Upper lobe of left lung (tissue), 6 donors: Measurements from ENCODE around the gene MAP4K2. TPM values are rescaled to one million over a fixed set of nuclear protein-coding genes. Genes with fewer than 3 reads are reported as not detected.
A peak's percentile ranks its signal among the peaks of the same experiment; 100 is the strongest.

Experiments
- ATAC-seq, 2 donors: fragments of 200-7000 bp; cut with Tn5 transposase; one replicate each; pipeline ENCODE4 v1.9.1; 2022; ENCODE audit warnings: mild to moderate bottlenecking in 2 of 2, moderate library complexity in 2 of 2; ENCODE audit not compliant: low FRiP score in 2 of 2
- DNase-seq, 2 donors: peaks; one replicate each; pipeline ENCODE4 v3.0.0-alpha.2; 2019 to 2020
- H3K27ac ChIP-seq, 4 donors: fragments of 200-600 bp; sonication (generic); one replicate each; pipeline ENCODE4 v1.5.1; 2016 to 2019
- H3K27me3 ChIP-seq, 4 donors: fragments of 200-600 bp; sonication (generic); one replicate each; pipeline ENCODE4 v1.5.1; 2017 to 2019
- H3K36me3 ChIP-seq, 4 donors: fragments of 200-600 bp; sonication (generic); one replicate each; pipeline ENCODE4 v1.5.1; 2016 to 2019
- H3K4me1 ChIP-seq, 4 donors: fragments of 200-600 bp; sonication (generic); one replicate each; pipeline ENCODE4 v1.5.1; 2018 to 2019
- H3K4me3 ChIP-seq, 4 donors: fragments of 200-600 bp; sonication (generic); one replicate each; pipeline ENCODE4 v1.5.1; 2017 to 2019; ENCODE audit warnings: mild to moderate bottlenecking in 2 of 4, moderate library complexity in 1 of 4
- H3K9me3 ChIP-seq, 4 donors: fragments of 200-600 bp; sonication (generic); one replicate each; pipeline ENCODE4 v1.5.1; 2018 to 2019
- EP300 ChIP-seq, 4 donors: sonication (generic); formaldehyde crosslinking; IDR thresholded peaks; one replicate each; pipeline ENCODE4 v1.5.1; 2017; ENCODE audit warnings: antibody characterized with exemption in 4 of 4, control low read depth in 2 of 4
- POLR2A ChIP-seq, 4 donors: fragments of 450-650 bp; IDR thresholded peaks; one replicate each; pipeline ENCODE4 v1.5.1; 2016 to 2017; ENCODE audit warnings: antibody characterized with exemption in 4 of 4, mild to moderate bottlenecking in 2 of 4
- POLR2AphosphoS5 ChIP-seq, 2 donors: sonication (generic); formaldehyde crosslinking; IDR thresholded peaks; one replicate each; pipeline ENCODE4 v1.5.1; 2017; ENCODE audit warnings: antibody characterized with exemption in 2 of 2
- WGBS, 2 donors: methylation state at CpG; one replicate each; pipeline ENCODE4 v1.1.5; 2017 to 2018; 5-methylcytosine and 5-hydroxymethylcytosine counted together
- total RNA-seq, 6 donors: library from RNA; depleted of rRNA in 4 of 6; stranded (reverse); fragments of >200 nt in 4 of 6; gene quantifications; one replicate each; pipeline versions ENCODE4 v1.1.0 to v1.2.1, GENCODE V29; 2016 to 2021
- TF ChIP-seq, protein P1 (sequence below), 6 experiments: fragments of 450-650 bp in 4 of 6; fragments of 200-600 bp in 2 of 6; sonication (generic) in 2 of 6; IDR thresholded peaks; one replicate each; pipeline ENCODE4 v1.5.1; 2016 to 2019; ENCODE audit warnings: antibody characterized with exemption in 6 of 6
- donor health status: DM: no; HTN: no; CAD: no; lungs with moderate emphysema.
- donor health status: DM: no; HTN: yes; CAD: no; lungs with severe emphysema.

The MAP4K2 gene
- total RNA-seq, 6 donors from 2014 or later, result 19.0 to 84.7 (median 29.2) TPM

DNA sequence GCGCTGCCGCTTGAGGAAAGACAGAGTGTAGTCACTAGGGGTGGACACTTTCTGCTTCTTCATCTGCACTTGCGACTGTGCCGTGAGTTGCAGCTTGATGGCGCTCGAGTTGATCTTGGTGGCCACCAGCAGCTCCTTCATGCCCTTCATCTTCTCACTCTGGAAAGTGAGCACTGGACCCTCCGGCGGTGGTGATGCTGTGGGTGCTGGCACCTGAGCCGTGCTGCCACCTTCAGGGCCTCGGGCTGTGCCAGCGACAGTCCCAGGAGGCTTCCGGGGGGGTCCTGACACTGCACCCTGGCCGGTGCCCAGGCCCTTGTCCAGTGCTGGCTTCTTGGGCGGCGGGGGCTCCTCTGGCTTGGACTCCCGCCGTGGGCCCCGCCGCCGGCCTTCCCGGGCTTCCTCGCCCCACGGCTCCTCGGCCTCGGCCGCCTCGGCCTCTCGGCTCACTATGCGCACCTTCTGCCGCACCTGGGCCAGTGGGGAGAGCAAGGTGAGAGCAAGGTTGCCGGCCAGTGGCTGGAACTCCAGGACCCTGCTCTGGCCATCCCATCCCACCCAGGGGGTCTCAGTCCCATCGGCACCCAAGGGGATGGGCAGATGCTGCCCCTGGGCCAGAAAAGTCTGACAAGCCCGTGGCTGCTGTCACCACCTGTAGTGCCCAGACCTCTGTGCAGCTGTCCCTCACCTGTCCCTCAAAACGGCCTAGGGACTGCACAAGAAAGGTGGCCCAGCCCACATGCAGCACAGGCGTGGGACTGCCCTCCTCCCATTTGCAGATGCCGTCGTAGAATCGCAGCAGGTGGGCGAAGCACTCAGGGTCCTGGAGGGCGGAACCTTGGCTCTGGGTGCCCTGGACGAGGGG lies 1.6 kb upstream of the MAP4K2 start:
- Histone ChIP-seq H3K4me3 (peak overlapping the region in 1 of 4 donors; percentile 89), H3K27me3 (no peaks in the 10 kb centered on the region), H3K4me1 (peaks cover 37 to 53% (median 48%) of the 10 kb centered on the region in 4 donors), H3K27ac (peak overlapping the region; percentile 82 to 92 (median 87)), H3K36me3 (peaks cover 0 to 40% (median 9%) of the 10 kb centered on the region in 4 donors), H3K9me3 (no peaks in the 10 kb centered on the region)
- DNase-seq (peak in 1 of 2 donors; percentile 76), ATAC-seq (no peak)
- WGBS, 2 donors, result 90 to 93% methylated on average over 25 to 36 of the region's 41 CpGs
- no peak for TF ChIP-seq POLR2A (IDR thresholded peaks at IDR 0.05)
- TF ChIP-seq EP300 (IDR thresholded peaks at IDR 0.05), result no peak
- TF ChIP-seq, protein P1, sequence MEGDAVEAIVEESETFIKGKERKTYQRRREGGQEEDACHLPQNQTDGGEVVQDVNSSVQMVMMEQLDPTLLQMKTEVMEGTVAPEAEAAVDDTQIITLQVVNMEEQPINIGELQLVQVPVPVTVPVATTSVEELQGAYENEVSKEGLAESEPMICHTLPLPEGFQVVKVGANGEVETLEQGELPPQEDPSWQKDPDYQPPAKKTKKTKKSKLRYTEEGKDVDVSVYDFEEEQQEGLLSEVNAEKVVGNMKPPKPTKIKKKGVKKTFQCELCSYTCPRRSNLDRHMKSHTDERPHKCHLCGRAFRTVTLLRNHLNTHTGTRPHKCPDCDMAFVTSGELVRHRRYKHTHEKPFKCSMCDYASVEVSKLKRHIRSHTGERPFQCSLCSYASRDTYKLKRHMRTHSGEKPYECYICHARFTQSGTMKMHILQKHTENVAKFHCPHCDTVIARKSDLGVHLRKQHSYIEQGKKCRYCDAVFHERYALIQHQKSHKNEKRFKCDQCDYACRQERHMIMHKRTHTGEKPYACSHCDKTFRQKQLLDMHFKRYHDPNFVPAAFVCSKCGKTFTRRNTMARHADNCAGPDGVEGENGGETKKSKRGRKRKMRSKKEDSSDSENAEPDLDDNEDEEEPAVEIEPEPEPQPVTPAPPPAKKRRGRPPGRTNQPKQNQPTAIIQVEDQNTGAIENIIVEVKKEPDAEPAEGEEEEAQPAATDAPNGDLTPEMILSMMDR (IDR thresholded peaks at IDR 0.05), result no peak
- TF ChIP-seq POLR2AphosphoS5 (IDR thresholded peaks at IDR 0.05), result no peak

DNA sequence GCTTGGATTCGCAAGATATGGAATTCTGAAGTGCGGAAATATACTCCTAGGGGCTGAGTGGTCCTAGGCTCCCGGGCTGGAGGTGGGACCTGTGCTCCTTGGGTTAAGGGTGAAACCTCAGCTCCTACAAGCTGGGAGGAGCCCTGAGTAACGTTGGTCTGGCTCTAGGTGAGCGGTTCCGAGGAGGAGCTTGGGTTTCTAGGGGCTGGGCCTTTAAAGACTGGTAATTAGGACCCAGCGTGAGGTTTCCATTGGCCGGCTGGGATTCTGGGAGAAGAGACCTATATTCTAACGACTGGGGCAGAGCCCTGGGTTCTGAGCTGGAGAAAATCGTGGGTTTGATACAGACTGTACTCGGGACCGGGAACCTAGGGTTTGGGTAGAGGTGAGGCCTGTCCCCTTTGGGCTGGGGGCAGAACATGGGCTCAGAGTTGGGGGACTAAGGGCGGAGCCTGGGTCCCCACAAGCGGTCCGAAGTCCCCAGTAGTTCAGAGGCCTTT lies 882 bp upstream of the MAP4K2 start:
- ATAC-seq, result peak in 1 of 2 donors; percentile 7
- Histone ChIP-seq H3K27ac (peak overlapping the region; percentile 82 to 92 (median 87)), H3K36me3 (peaks cover 0 to 47% (median 9%) of the 10 kb centered on the region in 4 donors), H3K27me3 (no peaks in the 10 kb centered on the region), H3K4me1 (peaks cover 31 to 52% (median 44%) of the 10 kb centered on the region in 4 donors), H3K9me3 (no peaks in the 10 kb centered on the region), H3K4me3 (peak overlapping the region in 3 of 4 donors; percentile 75 to 89 (median 79))
- TF ChIP-seq, protein P1 (IDR thresholded peaks at IDR 0.05), result no peak
- no peak for TF ChIP-seq EP300 (IDR thresholded peaks at IDR 0.05)
- no peak for TF ChIP-seq POLR2A (IDR thresholded peaks at IDR 0.05)
- no peak for TF ChIP-seq POLR2AphosphoS5 (IDR thresholded peaks at IDR 0.05)
- WGBS, 2 donors, result 24 to 43% methylated on average over 8 to 15 of the region's 15 CpGs
- no peak for DNase-seq

DNA sequence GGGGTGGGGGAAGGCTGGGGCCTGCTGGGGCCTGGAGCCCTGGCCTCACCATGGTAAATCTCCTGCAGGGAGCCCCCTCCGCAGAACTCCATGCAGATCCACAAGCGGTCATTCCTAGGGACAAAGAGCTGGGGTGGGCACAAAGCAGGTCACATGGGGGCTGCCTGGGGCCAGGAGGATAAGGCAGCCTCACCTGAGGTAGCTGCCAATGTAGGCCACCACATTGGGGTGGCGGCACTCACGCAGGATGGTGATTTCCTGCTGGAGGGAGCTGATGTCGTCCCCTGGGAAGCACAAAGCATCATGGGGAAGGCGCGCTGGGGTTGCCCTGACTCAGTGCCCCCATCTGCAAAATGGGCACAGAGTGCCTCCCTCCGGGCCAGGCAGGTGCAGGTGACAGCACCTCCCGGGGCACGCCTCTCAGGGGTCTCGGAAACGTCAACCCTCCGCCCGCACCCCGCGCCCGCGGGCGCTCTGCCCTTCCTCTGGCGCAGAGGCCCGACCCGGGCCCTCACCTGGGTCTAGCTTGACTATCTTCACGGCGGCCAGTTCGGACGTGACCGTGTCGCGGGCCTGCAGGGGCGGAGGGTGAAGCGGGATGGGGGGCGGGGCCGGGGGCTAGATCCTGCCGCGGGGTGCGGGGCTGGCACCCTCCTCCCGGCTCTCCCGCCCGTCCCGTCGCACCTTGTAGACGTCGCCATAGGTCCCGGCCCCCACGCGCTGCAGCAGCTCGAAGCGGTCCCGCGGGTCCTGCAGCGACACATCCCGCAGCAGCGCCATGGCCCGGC lies 450 bp downstream of the MAP4K2 start:
- Histone ChIP-seq H3K27ac (peak overlapping the region; percentile 69 to 91 (median 84)), H3K4me3 (peak overlapping the region; percentile 72 to 89 (median 77)), H3K27me3 (no peaks in the 10 kb centered on the region), H3K4me1 (peaks cover 31 to 55% (median 42%) of the 10 kb centered on the region in 4 donors), H3K9me3 (no peaks in the 10 kb centered on the region), H3K36me3 (peaks cover 0 to 47% (median 9%) of the 10 kb centered on the region in 4 donors)
- TF ChIP-seq POLR2AphosphoS5 (IDR thresholded peaks at IDR 0.05) (no peak), EP300 (IDR thresholded peaks at IDR 0.05) (no peak), POLR2A (IDR thresholded peaks at IDR 0.05) (no peak)
- TF ChIP-seq, protein P1 (IDR thresholded peaks at IDR 0.05), result no peak
- no peak for DNase-seq
- 18% methylated on average over 10 of the region's 54 CpGs; no CpG with 5 or more reads in 1 of the 2 donors for WGBS, 2 donors
- peak in 1 of 2 donors; percentile 2 for ATAC-seq

DNA sequence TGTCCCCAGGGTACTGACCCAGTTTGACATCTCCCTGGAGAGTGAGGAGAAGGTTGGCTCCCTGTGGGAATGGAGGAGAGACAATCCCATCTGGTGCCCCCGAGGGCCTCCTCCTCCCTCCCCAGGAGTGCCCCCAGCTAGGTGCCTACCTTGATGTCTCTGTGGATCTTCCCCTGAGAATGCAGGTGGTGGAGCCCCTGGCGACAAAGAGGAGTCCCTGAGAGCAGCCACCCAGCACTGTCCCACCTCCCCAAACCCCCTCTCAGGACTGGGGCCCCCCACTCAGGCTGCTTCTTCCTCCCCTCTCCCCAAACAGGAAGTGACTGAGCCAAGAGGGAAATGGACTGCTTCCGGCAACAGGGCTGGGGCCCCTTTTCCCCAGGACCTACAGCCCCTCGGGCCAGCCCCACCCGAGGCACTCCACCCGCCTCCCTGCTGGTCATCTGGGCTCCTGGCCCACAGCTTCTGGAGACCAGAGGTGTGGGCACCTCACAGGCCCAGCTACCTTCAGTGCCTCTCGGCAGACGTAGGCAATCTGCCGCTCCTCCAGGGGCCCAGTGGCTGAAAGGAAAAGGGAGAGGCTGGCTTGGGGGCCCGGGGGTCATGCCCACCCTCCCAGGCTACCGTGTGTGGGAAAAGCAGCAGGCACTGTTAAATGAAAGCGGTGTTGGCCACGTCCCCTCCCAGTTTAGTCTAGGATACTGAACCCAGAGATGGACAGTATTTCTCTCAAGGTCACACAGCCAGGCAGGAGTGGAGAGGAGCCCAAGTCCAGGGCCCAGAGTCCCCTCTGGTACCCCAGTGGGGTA lies 1.2 kb downstream of the MAP4K2 start:
- no peak for ATAC-seq
- peaks cover 31 to 60% (median 42%) of the 10 kb centered on the region in 4 donors for H3K4me1 ChIP-seq
- H3K27me3 ChIP-seq, result no peaks in the 10 kb centered on the region
- peak overlapping the region; percentile 4 to 89 (median 77) for H3K4me3 ChIP-seq
- peak in 1 of 2 donors; percentile 29 for TF ChIP-seq POLR2AphosphoS5 (IDR thresholded peaks at IDR 0.05)
- TF ChIP-seq, protein P1 (IDR thresholded peaks at IDR 0.05), result no peak
- TF ChIP-seq POLR2A (IDR thresholded peaks at IDR 0.05), result no peak
- H3K36me3 ChIP-seq, result peaks cover 0 to 47% (median 16%) of the 10 kb centered on the region in 4 donors
- WGBS, 2 donors, result 37 to 58% methylated on average over 4 to 12 of the region's 13 CpGs
- peak overlapping the region; percentile 69 to 91 (median 84) for H3K27ac ChIP-seq
- H3K9me3 ChIP-seq, result no peaks in the 10 kb centered on the region
- no peak for DNase-seq
